Lung (tissue), 12 donors: ENCODE results near the gene ACADS. TPM values are rescaled to one million over a fixed set of nuclear protein-coding genes. Genes with fewer than 3 reads are reported as not detected.

Source experiments
- ATAC-seq: fragments of 200-7000 bp; cut with Tn5 transposase; one replicate; pipeline ENCODE4 v1.9.1; 2020; ENCODE audit warnings: moderate number of reproducible peaks; ENCODE audit not compliant: insufficient read depth, low FRiP score
- DNase-seq, 3 donors: peaks; one replicate each; pipeline ENCODE4 v3.0.0-alpha.2; 2013 to 2017
- H3K27ac ChIP-seq, 2 donors: one replicate each; pipeline ENCODE4 v1.5.1; 2013; ENCODE audit warnings: mild to moderate bottlenecking in 2 of 2, moderate library complexity in 2 of 2, control low read depth in 1 of 2, inconsistent platforms in 1 of 2, low read depth in 1 of 2, low read length in 1 of 2
- H3K27me3 ChIP-seq, 3 donors: one replicate each; pipeline ENCODE4 v1.5.1; 2013; ENCODE audit warnings: low read length in 2 of 3; ENCODE audit not compliant: control insufficient read depth in 3 of 3, insufficient read depth in 3 of 3
- H3K36me3 ChIP-seq, 4 donors: one replicate each; pipeline ENCODE4 v1.5.1; 2013; ENCODE audit warnings: low read length in 4 of 4, mild to moderate bottlenecking in 1 of 4, moderate library complexity in 1 of 4; ENCODE audit not compliant: control insufficient read depth in 4 of 4, insufficient read depth in 4 of 4
- H3K4me1 ChIP-seq, 5 donors: one replicate each; pipeline ENCODE4 v1.5.1; 2013; ENCODE audit warnings: low read length in 5 of 5, mild to moderate bottlenecking in 2 of 5, moderate library complexity in 1 of 5; ENCODE audit not compliant: control insufficient read depth in 5 of 5, insufficient read depth in 5 of 5
- H3K4me3 ChIP-seq: one replicate; pipeline ENCODE4 v1.5.1; 2013; ENCODE audit warnings: mild to moderate bottlenecking, control low read depth, moderate library complexity
- H3K9ac ChIP-seq, 2 donors: one replicate each; pipeline ENCODE4 v1.5.1; 2013; ENCODE audit warnings: low read length in 2 of 2, control low read depth in 1 of 2; ENCODE audit not compliant: insufficient read depth in 1 of 2
- H3K9me3 ChIP-seq, 4 donors: one replicate each; pipeline ENCODE4 v1.5.1; 2013; ENCODE audit warnings: low read length in 3 of 4, mild to moderate bottlenecking in 1 of 4, moderate library complexity in 1 of 4; ENCODE audit not compliant: control insufficient read depth in 4 of 4, insufficient read depth in 3 of 4
- CTCF ChIP-seq: IDR thresholded peaks from 2 replicates; pipeline ENCODE4 v1.5.1; 2012; ENCODE audit warnings: mild to moderate bottlenecking; ENCODE audit errors: control extremely low read depth, extremely low read depth
- WGBS, 2 donors: extraction: QIAGEN DNeasy Blood & Tissue Kit; methylation state at CpG; one replicate each; pipeline ENCODE4 v1.1.7; 2013; 5-methylcytosine and 5-hydroxymethylcytosine counted together
- polyA plus RNA-seq, 2 donors: library from polyadenylated mRNA; stranded (reverse); fragments of 200-250 nt; gene quantifications; one replicate each; pipeline ENCODE4 v1.2.1, GENCODE V29; 2013
- total RNA-seq, 2 donors: library from RNA; depleted of rRNA in 1 of 2; stranded (reverse); fragments of >200 nt in 1 of 2; gene quantifications; one replicate each; pipeline ENCODE4 v1.2.1, GENCODE V29; 2014 to 2021
- donor health status: control.
- donor health status: control.
- donor health status: Bipolar disorder and iron deficiency.
- donor health status: healthy.
- donor health status: DM: yes; HTN: yes; CAD: no.

Gene ACADS
- total and polyA plus RNA-seq, 4 donors = 16.4 to 32.4 (median 27.0) TPM

- WGBS, 2 donors = 93 to 96% methylated on average over 38 of the region's 38 CpGs
- H3K9ac ChIP-seq = no peak overlapping the region
- no peak for TF ChIP-seq CTCF
- DNase-seq (no peak), ATAC-seq (no peak)
- no peaks in the 10 kb centered on the region for H3K27me3 ChIP-seq
- H3K9me3 ChIP-seq = no peaks in the 10 kb centered on the region
- H3K36me3 ChIP-seq = peaks cover 0 to 21% (median 0%) of the 10 kb centered on the region in 4 donors
- no peak overlapping the region for H3K4me3 ChIP-seq
- no peaks in the 10 kb centered on the region for H3K4me1 ChIP-seq
- H3K27ac ChIP-seq = no peak overlapping the region
Measured at GRCh38 chr12:120736404-120737331, 11.0 kb downstream of the ACADS start.

DNA sequence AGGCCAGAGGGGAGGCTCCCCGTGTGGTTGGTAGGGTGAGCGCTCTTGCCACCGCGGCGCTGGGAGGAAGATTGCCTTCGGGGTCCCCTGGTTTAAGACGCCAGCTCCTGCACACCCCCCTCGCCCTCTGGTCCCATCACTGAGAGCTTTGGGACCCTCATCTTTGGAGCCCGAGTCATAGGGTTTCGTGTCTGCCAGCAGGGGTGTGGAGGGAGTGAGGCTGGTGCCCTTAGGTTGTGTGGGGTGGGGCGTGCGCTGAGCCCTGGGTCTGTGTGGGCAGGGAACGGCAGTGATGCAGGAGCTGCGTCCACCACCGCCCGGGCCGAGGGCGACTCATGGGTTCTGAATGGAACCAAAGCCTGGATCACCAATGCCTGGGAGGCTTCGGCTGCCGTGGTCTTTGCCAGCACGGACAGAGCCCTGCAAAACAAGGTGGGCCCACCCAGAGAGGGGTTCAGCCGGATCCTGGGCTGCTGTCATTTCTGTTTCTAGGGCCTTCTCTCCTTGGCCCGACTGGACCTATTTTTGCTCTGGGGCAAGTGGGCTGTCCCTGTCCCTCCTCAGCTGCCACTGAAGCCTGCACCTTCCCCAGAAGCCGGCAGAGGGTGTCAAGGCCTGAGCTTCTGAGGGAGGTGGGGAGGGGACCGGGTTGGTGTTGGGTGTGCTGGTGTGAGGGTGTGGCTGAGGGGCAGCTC, 12.1 kb downstream of the ACADS start:
- no peak for TF ChIP-seq CTCF
- no peak overlapping the region for H3K9ac ChIP-seq
- H3K36me3 ChIP-seq = peaks cover 0 to 21% (median 0%) of the 10 kb centered on the region in 4 donors
- DNase-seq = no peak
- no peaks in the 10 kb centered on the region for H3K4me1 ChIP-seq
- WGBS, 2 donors = 93 to 94% methylated on average over 25 of the region's 25 CpGs
- ATAC-seq = no peak
- H3K27me3 ChIP-seq = no peaks in the 10 kb centered on the region
- H3K9me3 ChIP-seq = no peaks in the 10 kb centered on the region
- H3K27ac ChIP-seq = no peak overlapping the region
- H3K4me3 ChIP-seq = no peak overlapping the region

DNA sequence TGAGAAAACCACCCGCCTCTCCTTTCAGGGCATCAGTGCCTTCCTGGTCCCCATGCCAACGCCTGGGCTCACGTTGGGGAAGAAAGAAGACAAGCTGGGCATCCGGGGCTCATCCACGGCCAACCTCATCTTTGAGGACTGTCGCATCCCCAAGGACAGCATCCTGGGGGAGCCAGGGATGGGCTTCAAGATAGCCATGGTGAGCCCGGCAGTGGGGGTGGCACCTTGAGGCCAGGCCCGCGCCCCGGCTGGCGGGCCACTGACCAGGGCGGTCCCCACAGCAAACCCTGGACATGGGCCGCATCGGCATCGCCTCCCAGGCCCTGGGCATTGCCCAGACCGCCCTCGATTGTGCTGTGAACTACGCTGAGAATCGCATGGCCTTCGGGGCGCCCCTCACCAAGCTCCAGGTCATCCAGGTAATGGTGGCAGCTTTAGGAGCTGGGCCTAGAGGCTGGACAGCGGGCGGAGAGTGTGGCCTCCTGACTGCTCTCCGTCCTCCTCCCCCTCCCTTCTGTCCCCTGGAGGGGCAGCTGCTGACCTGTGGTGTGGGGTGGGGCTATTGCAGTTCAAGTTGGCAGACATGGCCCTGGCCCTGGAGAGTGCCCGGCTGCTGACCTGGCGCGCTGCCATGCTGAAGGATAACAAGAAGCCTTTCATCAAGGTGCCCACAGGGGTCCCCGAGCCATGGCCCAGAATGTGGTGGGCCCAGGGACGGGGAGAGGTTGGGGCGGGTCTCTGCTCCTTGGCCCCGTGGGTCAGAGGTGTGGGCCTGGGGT, 12.8 kb downstream of the ACADS start:
- H3K27ac ChIP-seq = no peak overlapping the region
- H3K4me3 ChIP-seq = no peak overlapping the region
- H3K9me3 ChIP-seq = no peaks in the 10 kb centered on the region
- no peaks in the 10 kb centered on the region for H3K27me3 ChIP-seq
- no peak for DNase-seq
- peaks cover 0 to 21% (median 0%) of the 10 kb centered on the region in 4 donors for H3K36me3 ChIP-seq
- no peaks in the 10 kb centered on the region for H3K4me1 ChIP-seq
- ATAC-seq = no peak
- WGBS, 2 donors = 93 to 94% methylated on average over 31 of the region's 31 CpGs
- TF ChIP-seq CTCF = no peak
- H3K9ac ChIP-seq = no peak overlapping the region
